ENCODE data around the gene ZSWIM3.

ZSWIM3 gene

DNA sequence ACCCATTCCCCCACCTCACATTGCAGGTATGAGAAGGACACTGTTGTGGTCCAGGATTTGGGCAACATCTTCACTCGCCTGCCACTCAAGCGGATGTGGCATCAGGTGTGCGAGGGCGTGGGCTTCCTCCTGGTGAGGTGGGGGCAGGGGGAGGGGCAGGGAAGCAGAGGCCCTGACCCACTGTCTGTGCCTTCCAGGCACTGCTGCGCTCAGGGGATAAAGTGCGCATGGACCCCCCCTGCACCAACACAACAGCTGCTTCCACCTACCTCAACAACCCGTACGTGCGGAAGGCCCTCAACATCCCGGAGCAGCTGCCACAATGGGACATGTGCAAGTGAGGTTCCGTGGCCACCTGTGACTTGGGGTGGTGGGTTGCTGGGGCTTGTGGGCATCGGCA, 37.4 kb downstream of the ZSWIM3 start:
- Histone ChIP-seq H3K4me2 (ENCODE audit: insufficient read depth, low read length) (no peak overlapping the region), H3K27me3 (ENCODE audit: insufficient read depth, low read length, poor library complexity) (no peaks in the 10 kb centered on the region), H3K9me3 (ENCODE audit: insufficient read depth, low read length, severe bottlenecking) (no peaks in the 10 kb centered on the region), H3K36me3 (ENCODE audit: insufficient read depth, low read length) (peaks cover 45% of the 10 kb centered on the region), H3K79me2 (ENCODE audit: insufficient read depth, low read length) (peaks cover 20% of the 10 kb centered on the region), H4K20me1 (ENCODE audit: insufficient read depth, low read length) (no peaks in the 10 kb centered on the region), H3K4me1 (ENCODE audit: insufficient read depth, low read length) (peaks cover 27% of the 10 kb centered on the region), H3K9ac (ENCODE audit: low read depth, low read length) (no peak overlapping the region), H3K27ac (ENCODE audit: low read length) (no peak overlapping the region), H3K4me3 (ENCODE audit: low read depth in 1 of 2, low read length in 2 of 2) (no peak overlapping the region), H2AFZ (ENCODE audit: low read depth, low read length) (no peak overlapping the region)
- ATAC-seq (ENCODE audit: insufficient read depth, low read depth), result no peak
- no peak for DNase-seq
- TF ChIP-seq, protein P1, sequence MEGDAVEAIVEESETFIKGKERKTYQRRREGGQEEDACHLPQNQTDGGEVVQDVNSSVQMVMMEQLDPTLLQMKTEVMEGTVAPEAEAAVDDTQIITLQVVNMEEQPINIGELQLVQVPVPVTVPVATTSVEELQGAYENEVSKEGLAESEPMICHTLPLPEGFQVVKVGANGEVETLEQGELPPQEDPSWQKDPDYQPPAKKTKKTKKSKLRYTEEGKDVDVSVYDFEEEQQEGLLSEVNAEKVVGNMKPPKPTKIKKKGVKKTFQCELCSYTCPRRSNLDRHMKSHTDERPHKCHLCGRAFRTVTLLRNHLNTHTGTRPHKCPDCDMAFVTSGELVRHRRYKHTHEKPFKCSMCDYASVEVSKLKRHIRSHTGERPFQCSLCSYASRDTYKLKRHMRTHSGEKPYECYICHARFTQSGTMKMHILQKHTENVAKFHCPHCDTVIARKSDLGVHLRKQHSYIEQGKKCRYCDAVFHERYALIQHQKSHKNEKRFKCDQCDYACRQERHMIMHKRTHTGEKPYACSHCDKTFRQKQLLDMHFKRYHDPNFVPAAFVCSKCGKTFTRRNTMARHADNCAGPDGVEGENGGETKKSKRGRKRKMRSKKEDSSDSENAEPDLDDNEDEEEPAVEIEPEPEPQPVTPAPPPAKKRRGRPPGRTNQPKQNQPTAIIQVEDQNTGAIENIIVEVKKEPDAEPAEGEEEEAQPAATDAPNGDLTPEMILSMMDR (IDR thresholded peaks at IDR 0.05; ENCODE audit: borderline replicate concordance, extremely low read depth, low read length, poor library complexity, severe bottlenecking), result no peak
- no peak for TF ChIP-seq EZH2 (IDR thresholded peaks at IDR 0.05; ENCODE audit: borderline replicate concordance, low read depth, low read length, severe bottlenecking)

DNA sequence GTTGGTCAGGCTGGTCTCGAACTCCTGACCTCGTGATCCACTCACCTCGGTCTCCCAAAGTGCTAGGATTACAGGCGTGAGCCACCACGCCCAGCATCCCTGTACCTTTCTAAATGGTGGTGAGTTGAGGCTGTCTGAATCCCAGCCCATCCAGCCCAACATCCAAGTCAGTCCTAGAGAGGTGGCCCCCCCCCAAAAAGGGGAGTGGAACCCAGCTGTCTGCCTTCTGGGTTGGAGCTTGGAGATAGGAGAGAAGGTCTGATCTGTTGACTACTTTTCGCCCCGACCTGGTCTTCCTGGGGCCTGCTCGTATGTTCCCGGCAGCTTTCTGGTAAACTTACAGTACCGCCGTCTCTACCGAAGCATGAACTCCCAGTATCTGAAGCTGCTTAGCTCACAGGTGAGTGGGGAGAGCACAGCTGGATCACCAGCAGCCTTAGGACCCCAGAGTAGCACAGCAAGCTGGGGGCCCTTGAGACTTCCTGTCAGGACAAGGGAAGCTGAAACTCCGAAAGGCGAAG, 39.3 kb downstream of the ZSWIM3 start:
- peaks cover 5% of the 10 kb centered on the region for H3K79me2 ChIP-seq (ENCODE audit: insufficient read depth, low read length)
- no peak overlapping the region for H3K4me3 ChIP-seq (ENCODE audit: low read depth in 1 of 2, low read length in 2 of 2)
- DNase-seq, result no peak

DNA sequence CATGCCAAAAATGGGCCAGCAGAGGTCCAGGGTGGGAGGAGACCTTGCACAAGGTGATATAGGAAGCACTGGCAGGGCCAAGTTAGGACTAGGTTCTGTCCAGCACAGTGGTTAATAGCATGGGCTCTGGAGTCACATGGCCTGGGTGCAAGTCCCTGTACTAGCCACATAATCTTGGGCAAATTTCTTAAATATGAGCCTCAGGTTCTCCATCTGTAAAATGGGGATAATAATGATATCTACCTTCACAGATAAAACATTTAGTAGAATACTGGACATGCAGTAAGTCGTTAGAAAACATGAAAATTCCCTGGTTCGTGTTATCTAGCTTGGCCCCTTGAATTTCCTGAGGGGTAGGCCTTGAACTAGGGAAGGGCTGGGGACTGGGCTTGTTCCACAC, 39.9 kb downstream of the ZSWIM3 start:
- Histone ChIP-seq H3K4me3 (ENCODE audit: low read depth in 1 of 2, low read length in 2 of 2) (no peak overlapping the region), H2AFZ (ENCODE audit: low read depth, low read length) (no peak overlapping the region), H3K9ac (ENCODE audit: low read depth, low read length) (no peak overlapping the region), H3K27me3 (ENCODE audit: insufficient read depth, low read length, poor library complexity) (no peaks in the 10 kb centered on the region), H3K79me2 (ENCODE audit: insufficient read depth, low read length) (no peaks in the 10 kb centered on the region), H4K20me1 (ENCODE audit: insufficient read depth, low read length) (no peaks in the 10 kb centered on the region), H3K4me2 (ENCODE audit: insufficient read depth, low read length) (no peak overlapping the region), H3K36me3 (ENCODE audit: insufficient read depth, low read length) (peaks cover 45% of the 10 kb centered on the region), H3K9me3 (ENCODE audit: insufficient read depth, low read length, severe bottlenecking) (no peaks in the 10 kb centered on the region), H3K27ac (ENCODE audit: low read length) (no peak overlapping the region), H3K4me1 (ENCODE audit: insufficient read depth, low read length) (peaks cover 5% of the 10 kb centered on the region)
- ATAC-seq (ENCODE audit: insufficient read depth, low read depth) (no peak), DNase-seq (no peak)
- no peak for TF ChIP-seq EZH2 (IDR thresholded peaks at IDR 0.05; ENCODE audit: borderline replicate concordance, low read depth, low read length, severe bottlenecking)
- TF ChIP-seq, protein P1 (IDR thresholded peaks at IDR 0.05; ENCODE audit: borderline replicate concordance, extremely low read depth, low read length, poor library complexity, severe bottlenecking), result no peak

More for the DNA sequence above, 39.3 kb downstream of the ZSWIM3 start:
- Histone ChIP-seq H3K27me3 (ENCODE audit: insufficient read depth, low read length, poor library complexity) (no peaks in the 10 kb centered on the region), H3K36me3 (ENCODE audit: insufficient read depth, low read length) (peaks cover 45% of the 10 kb centered on the region), H3K9ac (ENCODE audit: low read depth, low read length) (no peak overlapping the region), H3K9me3 (ENCODE audit: insufficient read depth, low read length, severe bottlenecking) (no peaks in the 10 kb centered on the region), H2AFZ (ENCODE audit: low read depth, low read length) (no peak overlapping the region), H3K4me2 (ENCODE audit: insufficient read depth, low read length) (no peak overlapping the region), H4K20me1 (ENCODE audit: insufficient read depth, low read length) (no peaks in the 10 kb centered on the region), H3K27ac (ENCODE audit: low read length) (no peak overlapping the region), H3K4me1 (ENCODE audit: insufficient read depth, low read length) (peaks cover 11% of the 10 kb centered on the region)
- ATAC-seq (ENCODE audit: insufficient read depth, low read depth), result no peak
- TF ChIP-seq EZH2 (IDR thresholded peaks at IDR 0.05; ENCODE audit: borderline replicate concordance, low read depth, low read length, severe bottlenecking), result no peak
- TF ChIP-seq, protein P1 (IDR thresholded peaks at IDR 0.05; ENCODE audit: borderline replicate concordance, extremely low read depth, low read length, poor library complexity, severe bottlenecking), result no peak

All from DND-41 (cell line).